Thyroid gland (tissue), 4 donors: ENCODE measurements around the gene SUPT7L. TPM values are rescaled to one million over a fixed set of nuclear protein-coding genes. Genes with fewer than 3 reads are reported as not detected.

Experiments
- DNase-seq, 2 donors: peaks; one replicate each; pipeline ENCODE4 v3.0.0-alpha.2; 2019
- H3K27ac ChIP-seq, 3 donors: fragments of 200-600 bp; sonication (generic); 1 replicate in 2 of 3; 2 replicates in 1 of 3; pipeline ENCODE4 v1.5.1; 2016 to 2019; ENCODE audit warnings: mild to moderate bottlenecking in 1 of 3, moderate library complexity in 1 of 3
- H3K27me3 ChIP-seq: fragments of 200-600 bp; sonication (generic); one replicate; pipeline ENCODE4 v1.5.1; 2019
- H3K36me3 ChIP-seq, 2 donors: fragments of 200-600 bp; sonication (generic); one replicate each; pipeline ENCODE4 v1.5.1; 2016 to 2019
- H3K4me1 ChIP-seq, 2 donors: fragments of 200-600 bp; sonication (generic); one replicate each; pipeline ENCODE4 v1.5.1; 2017 to 2019
- H3K4me3 ChIP-seq, 3 donors: fragments of 200-600 bp; sonication (generic); replicated peaks in 1 of 3; 1 replicate in 2 of 3; 2 replicates in 1 of 3; pipeline ENCODE4 v1.5.1; 2016; ENCODE audit warnings: mild to moderate bottlenecking in 1 of 3
- H3K9me3 ChIP-seq: fragments of 200-600 bp; sonication (generic); one replicate; pipeline ENCODE4 v1.5.1; 2017
- CTCF ChIP-seq, 6 experiments: fragments of 200-600 bp in 3 of 6; fragments of 450-650 bp in 3 of 6; sonication (generic) in 3 of 6; IDR thresholded peaks; one replicate each; pipeline ENCODE4 v1.5.1; 2016 to 2019; ENCODE audit warnings: antibody characterized with exemption in 6 of 6, mild to moderate bottlenecking in 2 of 6, inconsistent platforms in 1 of 6, moderate library complexity in 1 of 6
- POLR2A ChIP-seq, 2 donors: fragments of 450-650 bp; IDR thresholded peaks; one replicate each; pipeline ENCODE4 v1.6.1; 2017; ENCODE audit warnings: antibody characterized with exemption in 2 of 2, mild to moderate bottlenecking in 2 of 2, moderate library complexity in 1 of 2
- WGBS, 2 donors: methylation state at CpG; one replicate each; pipeline ENCODE4 v1.1.5; 2017; 5-methylcytosine and 5-hydroxymethylcytosine counted together
- intact Hi-C: fragments of 100-400 bp; cut with DNase I; formaldehyde crosslinking; loops from one replicate; pipeline ENCODE4 v1.15.1; 2023
- small RNA-seq: library from RNA; depleted of rRNA; stranded (forward); fragments of <200 nt; gene quantifications from one replicate; pipeline ENCODE3, GENCODE V24; 2016
- total RNA-seq, 4 donors: library from RNA; depleted of rRNA; stranded (reverse); fragments of >200 nt; gene quantifications; one replicate each; pipeline ENCODE4 v1.2.3, GENCODE V29; 2016

The SUPT7L gene
- total RNA-seq, 4 donors from 2014 or later: 24.9 to 38.1 (median 29.6) TPM

GRCh38 chr2:27622921-27623384 is 40.5 kb downstream of the SUPT7L start:
- Histone ChIP-seq H3K4me1 (peaks cover 7 to 17% of the 10 kb centered on the region in 2 donors), H3K4me3 (no peak overlapping the region), H3K27ac (no peak overlapping the region), H3K27me3 (no peaks in the 10 kb centered on the region), H3K36me3 (peaks cover 26 to 34% of the 10 kb centered on the region in 2 donors), H3K9me3 (no peaks in the 10 kb centered on the region)
- 92 to 93% methylated on average over 3 of the region's 3 CpGs for WGBS, 2 donors
- TF ChIP-seq CTCF (IDR thresholded peaks at IDR 0.05) (no peak), POLR2A (IDR thresholded peaks at IDR 0.05) (no peak)
- no peak for DNase-seq
- intact Hi-C loops: no loop called here

- no peak for DNase-seq
- TF ChIP-seq POLR2A (IDR thresholded peaks at IDR 0.05): no peak
- TF ChIP-seq CTCF (IDR thresholded peaks at IDR 0.05): no peak
- intact Hi-C loops: no loop called here
- 83 to 94% methylated on average over 1 of the region's 1 CpG for WGBS, 2 donors
- no peaks in the 10 kb centered on the region for H3K9me3 ChIP-seq
- no peak overlapping the region for H3K4me3 ChIP-seq
- H3K36me3 ChIP-seq: peaks cover 33 to 47% of the 10 kb centered on the region in 2 donors
- H3K27me3 ChIP-seq: no peaks in the 10 kb centered on the region
- peaks cover 5% of the 10 kb centered on the region in 2 donors for H3K4me1 ChIP-seq
- no peak overlapping the region for H3K27ac ChIP-seq
Observed at GRCh38 chr2:27621524-27621923, 41.9 kb downstream of the SUPT7L start.

GRCh38 chr2:27615316-27615715 is 48.1 kb downstream of the SUPT7L start:
- WGBS, 2 donors: 96 to 100% methylated on average over 3 of the region's 3 CpGs
- no peak for TF ChIP-seq CTCF (IDR thresholded peaks at IDR 0.05)
- TF ChIP-seq POLR2A (IDR thresholded peaks at IDR 0.05): no peak
- H3K4me3 ChIP-seq: no peak overlapping the region
- H3K27ac ChIP-seq: no peak overlapping the region
- H3K9me3 ChIP-seq: no peaks in the 10 kb centered on the region
- no peak for DNase-seq
- no peaks in the 10 kb centered on the region for H3K4me1 ChIP-seq
- H3K36me3 ChIP-seq: peaks cover 27 to 42% of the 10 kb centered on the region in 2 donors
- no peaks in the 10 kb centered on the region for H3K27me3 ChIP-seq
- intact Hi-C loops: no loop called here

- Histone ChIP-seq H3K27ac (no peak overlapping the region), H3K36me3 (peaks cover 26 to 42% of the 10 kb centered on the region in 2 donors), H3K4me3 (no peak overlapping the region), H3K27me3 (no peaks in the 10 kb centered on the region), H3K9me3 (no peaks in the 10 kb centered on the region), H3K4me1 (no peaks in the 10 kb centered on the region)
- TF ChIP-seq CTCF (IDR thresholded peaks at IDR 0.05) (no peak), POLR2A (IDR thresholded peaks at IDR 0.05) (no peak)
- no peak for DNase-seq
- WGBS, 2 donors: 97 to 98% methylated on average over 2 of the region's 2 CpGs
- intact Hi-C loops: no loop called here
Observed at GRCh38 chr2:27613985-27614384, 49.4 kb downstream of the SUPT7L start.

GRCh38 chr2:27606611-27607010 is 56.8 kb downstream of the SUPT7L start:
- Histone ChIP-seq H3K27ac (no peak overlapping the region), H3K4me1 (no peaks in the 10 kb centered on the region), H3K27me3 (no peaks in the 10 kb centered on the region), H3K9me3 (no peaks in the 10 kb centered on the region), H3K4me3 (no peak overlapping the region), H3K36me3 (peaks cover 49 to 51% of the 10 kb centered on the region in 2 donors)
- 96 to 98% methylated on average over 2 of the region's 2 CpGs for WGBS, 2 donors
- TF ChIP-seq CTCF (IDR thresholded peaks at IDR 0.05): no peak
- no peak for TF ChIP-seq POLR2A (IDR thresholded peaks at IDR 0.05)
- intact Hi-C loops: no loop called here
- DNase-seq: no peak

Small RNA genes within 50 kb of the gene (small RNA-seq; reads per million reads assigned to genes)
- not detected for gene RF00340

Other genes starting within 250 kb of the SUPT7L start
- gene NRBP1, start 235.0 kb downstream of the SUPT7L start, total RNA-seq: 10 to 100 TPM; 45.2 to 68.6 (median 63.1) TPM
- 10 to 100 TPM in 3 of 4 donors, 1 to 10 TPM in 1; 9.2 to 40.1 (median 19.4) TPM for gene KRTCAP3, start 221.2 kb downstream of the SUPT7L start, total RNA-seq
- gene IFT172, start 173.9 kb downstream of the SUPT7L start, total RNA-seq: 10 to 100 TPM; 30.9 to 56.8 (median 43.7) TPM
- 10 to 100 TPM in 1 of 4 donors, 1 to 10 TPM in 3; 4.0 to 17.7 (median 7.1) TPM for gene FNDC4, start 168.4 kb downstream of the SUPT7L start, total RNA-seq
- gene GCKR, start 166.8 kb downstream of the SUPT7L start, total RNA-seq: under 1 TPM in 1 of 4 donors, not detected in 3; 0.13 TPM
- gene ZNF512, start 80.6 kb downstream of the SUPT7L start, total RNA-seq: 10 to 100 TPM; 39.2 to 70.6 (median 50.3) TPM
- gene CCDC121, start 34.6 kb downstream of the SUPT7L start, total RNA-seq: 1 to 10 TPM; 7.2 to 9.9 (median 8.0) TPM
- 10 to 100 TPM; 24.2 to 26.9 (median 24.9) TPM for gene GPN1, start 34.6 kb downstream of the SUPT7L start, total RNA-seq
- 10 to 100 TPM; 16.5 to 26.6 (median 23.4) TPM for gene SLC4A1AP, start 275 bp upstream of the SUPT7L start, total RNA-seq
- gene MRPL33, start 108.1 kb upstream of the SUPT7L start, total RNA-seq: 100 to 1,000 TPM in 3 of 4 donors, 10 to 100 TPM in 1; 70.2 to 166 (median 130) TPM
- gene RBKS, start 226.8 kb upstream of the SUPT7L start, total RNA-seq: 10 to 100 TPM in 1 of 4 donors, 1 to 10 TPM in 3; 6.9 to 10.6 (median 8.1) TPM
- 10 to 100 TPM; 33.2 to 70.3 (median 38.6) TPM for gene BABAM2, start 227.1 kb upstream of the SUPT7L start, total RNA-seq